Metanephros (tissue), 1 donor: Measurements from ENCODE around the gene RNF207. TPM values are rescaled to one million over a fixed set of nuclear protein-coding genes. Genes with fewer than 3 reads are reported as not detected.

Source experiments
- total RNA-seq: library from RNA; depleted of rRNA; stranded (reverse); fragments of >200 nt; gene quantifications from one replicate; pipeline ENCODE4 v1.2.3, GENCODE V29; 2014

RNF207 gene, protein sequence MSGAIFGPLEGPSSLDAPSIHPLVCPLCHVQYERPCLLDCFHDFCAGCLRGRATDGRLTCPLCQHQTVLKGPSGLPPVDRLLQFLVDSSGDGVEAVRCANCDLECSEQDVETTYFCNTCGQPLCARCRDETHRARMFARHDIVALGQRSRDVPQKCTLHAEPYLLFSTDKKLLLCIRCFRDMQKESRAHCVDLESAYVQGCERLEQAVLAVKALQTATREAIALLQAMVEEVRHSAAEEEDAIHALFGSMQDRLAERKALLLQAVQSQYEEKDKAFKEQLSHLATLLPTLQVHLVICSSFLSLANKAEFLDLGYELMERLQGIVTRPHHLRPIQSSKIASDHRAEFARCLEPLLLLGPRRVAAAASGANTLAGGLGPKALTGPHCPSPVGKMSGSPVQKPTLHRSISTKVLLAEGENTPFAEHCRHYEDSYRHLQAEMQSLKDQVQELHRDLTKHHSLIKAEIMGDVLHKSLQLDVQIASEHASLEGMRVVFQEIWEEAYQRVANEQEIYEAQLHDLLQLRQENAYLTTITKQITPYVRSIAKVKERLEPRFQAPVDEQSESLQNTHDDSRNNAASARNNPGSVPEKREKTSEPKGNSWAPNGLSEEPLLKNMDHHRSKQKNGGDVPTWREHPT
- total RNA-seq: 47.1 TPM

DNA sequence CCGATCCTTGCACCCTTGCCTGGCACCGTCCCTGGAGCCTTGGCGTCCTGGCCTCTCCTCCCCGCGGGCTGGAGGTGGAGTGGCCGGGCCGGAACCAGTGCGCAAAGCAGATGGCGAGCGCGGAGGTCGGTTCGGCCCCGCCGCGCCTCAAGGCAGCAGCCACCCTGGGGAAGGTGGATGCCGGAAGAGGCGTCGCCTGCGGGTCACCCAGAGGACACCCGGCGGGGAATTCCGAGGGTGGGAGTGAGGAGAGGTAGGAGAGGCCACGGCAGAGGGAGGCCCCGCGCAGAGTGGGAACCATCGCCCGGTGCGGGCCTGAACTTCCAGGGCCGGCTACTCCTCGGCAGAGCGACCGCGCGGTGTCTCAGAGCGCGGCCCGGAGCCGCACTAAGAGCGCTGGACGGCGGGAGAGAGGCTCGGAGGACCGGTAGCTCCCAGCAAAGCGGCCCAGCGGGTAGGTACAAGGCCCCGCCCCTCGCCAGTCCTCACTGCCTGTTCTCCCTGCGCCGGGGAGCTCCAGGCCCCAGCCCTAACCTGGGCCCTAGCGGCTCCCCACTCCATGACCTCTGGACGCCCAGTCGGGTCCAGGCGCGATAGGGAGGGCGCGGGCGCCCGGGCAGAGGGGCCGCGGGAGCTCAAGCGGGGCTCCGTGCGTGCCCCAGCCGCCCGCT, at the start of gene RNF207:
Gene RNF207 (plus strand): TSS at position 271 of the 671 bp plus-strand sequence. CDS start 417 bp downstream, outside the sequence.

DNA sequence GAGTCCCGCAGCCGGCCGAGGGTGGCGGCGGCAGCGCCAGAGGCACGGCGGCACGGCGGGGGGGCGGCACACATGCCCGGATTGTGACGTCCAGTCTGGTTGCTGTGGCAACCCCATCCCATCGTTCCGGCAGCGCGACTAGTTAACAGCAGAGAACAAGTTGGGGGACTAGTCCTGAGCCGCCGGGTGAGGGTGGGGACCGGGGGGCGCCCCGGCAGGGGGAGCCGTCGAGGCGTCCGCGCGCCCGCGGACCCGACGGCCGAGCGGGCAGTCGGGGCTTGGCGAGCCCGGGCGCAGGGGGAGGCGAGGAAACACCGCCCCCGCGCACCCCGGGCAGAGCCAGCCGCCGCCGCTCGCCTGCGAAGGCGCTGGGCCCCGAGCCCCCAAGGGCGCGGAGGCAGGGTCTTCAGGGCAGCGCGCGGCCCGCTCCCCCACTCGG, 25.6 kb upstream of the RNF207 start, which contains the start of gene CHD5:
Gene CHD5 (minus strand): TSS at position 54 of the 439 bp plus-strand sequence. CDS start 298 bp downstream, outside the sequence.

DNA sequence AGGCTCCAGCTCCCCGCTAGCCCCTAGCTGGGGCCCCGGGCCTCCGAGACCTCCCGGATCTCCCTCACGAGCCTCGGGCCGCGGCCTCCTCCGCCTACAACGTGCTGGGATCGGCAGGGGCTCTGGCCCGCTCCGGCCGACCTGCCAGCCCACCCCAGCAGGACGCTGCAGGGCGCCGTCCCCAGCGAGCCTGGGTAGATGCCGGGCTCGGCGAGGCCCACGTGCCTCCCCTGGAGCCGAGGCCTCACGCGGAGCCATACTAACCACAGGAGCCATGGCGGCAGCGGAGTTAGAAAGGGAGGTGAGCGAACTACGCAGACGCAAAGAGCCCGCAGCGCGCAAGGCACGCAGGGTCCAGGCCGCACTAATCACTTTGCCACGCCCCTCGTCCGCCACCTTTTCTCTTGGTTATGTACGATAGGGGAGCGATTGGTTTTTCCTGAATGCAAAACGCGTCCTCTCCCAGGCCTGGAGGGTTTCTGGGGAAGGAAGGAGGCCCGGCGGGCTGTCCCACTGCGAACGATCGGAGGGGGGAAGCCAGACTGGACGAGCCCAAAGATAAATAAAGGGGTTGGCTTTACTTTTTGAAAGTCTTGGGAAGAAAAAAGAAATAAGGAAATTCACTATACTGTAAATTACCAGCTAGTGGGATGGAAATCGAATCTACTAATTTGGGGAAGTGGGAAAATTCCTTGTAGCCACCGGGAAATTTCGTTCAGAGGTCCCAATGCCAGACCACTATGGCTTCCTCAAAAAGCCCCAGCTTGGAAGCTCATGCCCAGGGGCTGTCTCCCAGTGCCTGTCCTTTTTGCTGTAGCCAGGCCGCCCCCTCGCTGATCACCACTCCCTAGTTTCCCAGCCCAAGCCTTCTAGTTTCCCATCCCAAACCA, 6.4 kb upstream of the RNF207 start, which contains the start of gene RPL22:
Gene RPL22 (minus strand): TSS at position 298 of the 890 bp plus-strand sequence. CDS start 22 bp downstream, at position 276.

DNA sequence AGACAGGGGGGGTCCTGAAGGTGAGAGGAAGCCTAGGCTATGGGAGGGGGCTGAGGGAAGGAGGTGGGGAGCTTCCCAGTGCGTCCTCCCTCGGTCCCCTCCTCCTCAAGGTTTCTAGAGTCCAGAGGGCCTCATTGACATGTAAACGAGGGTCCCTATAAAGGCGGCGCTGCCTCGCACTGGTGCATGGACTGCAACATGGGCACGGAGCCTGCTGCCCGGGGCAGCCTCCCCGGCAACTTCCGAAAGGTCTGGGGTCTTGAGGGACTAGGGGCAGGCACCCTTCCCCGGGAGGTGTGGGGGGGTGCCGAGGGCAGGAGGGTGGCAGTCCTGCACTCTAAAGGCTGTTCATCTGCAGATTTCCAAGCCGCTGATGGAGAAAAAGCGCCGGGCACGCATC, 38.1 kb downstream of the RNF207 start, which contains the start of gene HES3:
Gene HES3 (plus strand): TSS at position 187 of the 400 bp plus-strand sequence. CDS start 187 bp downstream, at position 374.

DNA sequence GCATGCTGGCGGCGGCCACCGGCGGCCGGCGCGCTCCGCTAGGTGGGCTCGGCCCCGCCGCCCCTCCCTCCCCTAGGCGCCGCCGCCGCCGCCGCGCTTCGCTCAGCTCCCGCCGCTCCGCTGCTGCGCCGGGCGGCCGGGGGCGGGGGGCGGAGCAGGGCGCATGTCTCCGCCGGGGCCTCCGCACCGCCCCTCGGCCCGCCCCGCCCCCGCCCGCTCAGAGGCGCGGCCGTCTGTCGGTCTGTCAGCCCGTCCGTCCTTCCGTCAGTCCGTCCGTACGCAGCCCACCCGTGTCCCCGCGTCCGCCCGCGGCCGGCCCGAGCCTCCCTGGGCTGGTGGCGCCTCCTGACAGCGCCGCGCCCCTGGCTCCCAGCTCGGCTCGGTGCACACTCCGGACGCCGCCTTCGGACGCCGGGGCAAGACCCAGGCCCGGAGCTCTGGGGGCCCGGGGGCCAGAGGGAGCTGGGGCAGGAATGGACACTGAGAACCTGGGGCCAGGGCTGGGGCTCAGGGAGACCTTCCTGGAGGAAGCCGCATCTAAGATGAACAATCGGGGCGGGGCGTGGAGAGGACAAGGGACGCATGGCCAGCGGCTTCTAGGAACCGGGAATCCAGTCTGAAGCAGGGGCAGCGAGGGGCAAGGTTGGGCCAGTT, 55.2 kb downstream of the RNF207 start, which contains the start of gene GPR153:
Gene GPR153 (minus strand): TSS at position 138 of the 654 bp plus-strand sequence. CDS start 6,193 bp downstream, outside the sequence.

Other genes with a start within 250 kb of the RNF207 start
- 13.8 TPM for gene NPHP4, start 213.7 kb upstream of the RNF207 start, total RNA-seq
- 8.5 TPM for gene KCNAB2, start 160.2 kb upstream of the RNF207 start, total RNA-seq
- 0.41 TPM for gene CHD5, start 25.8 kb upstream of the RNF207 start, total RNA-seq
- gene RPL22, start 6.5 kb upstream of the RNF207 start, total RNA-seq: 205 TPM
- gene ICMT, start 29.8 kb downstream of the RNF207 start, total RNA-seq: 60.0 TPM
- gene HES3, start 38.1 kb downstream of the RNF207 start, total RNA-seq: not detected
- 6.2 TPM for gene GPR153, start 55.0 kb downstream of the RNF207 start, total RNA-seq
- gene ACOT7, start 187.6 kb downstream of the RNF207 start, total RNA-seq: 13.5 TPM
- gene HES2, start 213.8 kb downstream of the RNF207 start, total RNA-seq: 0.35 TPM
- gene ESPN, start 218.7 kb downstream of the RNF207 start, total RNA-seq: 9.3 TPM